ENCODE measurements around the gene TTC7B.

The TTC7B gene

DNA sequence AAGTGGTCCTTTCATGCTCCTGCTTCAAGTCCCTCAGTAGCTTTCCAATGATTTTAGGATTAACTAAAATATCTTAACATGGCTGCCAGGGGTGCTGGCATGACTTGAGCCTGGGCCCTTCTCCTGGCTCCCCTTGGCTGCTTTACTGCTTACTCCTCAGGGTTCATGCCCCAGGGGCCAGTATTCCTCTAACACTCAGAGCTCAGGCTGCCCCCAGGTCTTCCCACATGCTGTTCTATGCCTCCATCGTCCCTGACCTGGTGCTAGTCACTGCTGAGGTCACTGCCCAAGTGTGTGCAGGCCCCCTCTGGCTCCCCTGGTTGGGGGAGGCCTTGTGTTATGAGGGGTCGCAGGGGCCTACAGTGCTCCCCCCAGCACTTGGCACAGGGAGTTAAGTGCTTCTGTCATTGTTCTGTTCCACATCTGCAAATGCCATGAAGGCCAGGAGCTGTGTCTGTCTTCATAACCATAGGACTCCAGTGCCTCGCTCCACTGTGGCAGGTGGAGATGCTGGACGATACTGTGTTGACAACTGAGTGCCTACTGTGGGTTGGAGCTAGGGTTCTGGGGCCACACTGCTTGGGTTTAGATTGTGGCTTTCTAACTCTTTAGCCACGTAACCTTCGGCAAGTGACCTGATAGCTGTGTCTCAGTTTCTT is 228.8 kb downstream of the TTC7B start:
- DNase-seq: no peak

DNA sequence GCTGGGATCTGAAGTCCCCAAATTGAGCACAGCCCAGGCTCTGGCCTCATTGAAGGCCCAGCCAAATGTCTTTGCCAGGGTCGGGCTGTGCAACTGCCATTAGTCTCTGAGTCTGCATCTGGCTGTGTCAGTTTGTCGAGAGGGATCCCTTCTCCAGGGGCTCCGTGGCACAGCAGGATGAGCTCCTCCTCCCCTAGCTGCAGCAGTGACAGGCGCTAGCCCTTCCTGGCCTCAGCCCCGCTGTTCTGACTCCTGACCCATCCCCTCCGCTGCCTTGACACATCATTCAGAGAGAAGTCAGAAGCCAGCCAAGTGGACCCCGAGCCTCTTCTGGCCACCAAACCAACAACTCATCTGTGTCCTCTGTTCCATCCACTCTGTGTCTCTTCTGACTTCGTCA is 231.1 kb downstream of the TTC7B start:
- no peak for DNase-seq

DNA sequence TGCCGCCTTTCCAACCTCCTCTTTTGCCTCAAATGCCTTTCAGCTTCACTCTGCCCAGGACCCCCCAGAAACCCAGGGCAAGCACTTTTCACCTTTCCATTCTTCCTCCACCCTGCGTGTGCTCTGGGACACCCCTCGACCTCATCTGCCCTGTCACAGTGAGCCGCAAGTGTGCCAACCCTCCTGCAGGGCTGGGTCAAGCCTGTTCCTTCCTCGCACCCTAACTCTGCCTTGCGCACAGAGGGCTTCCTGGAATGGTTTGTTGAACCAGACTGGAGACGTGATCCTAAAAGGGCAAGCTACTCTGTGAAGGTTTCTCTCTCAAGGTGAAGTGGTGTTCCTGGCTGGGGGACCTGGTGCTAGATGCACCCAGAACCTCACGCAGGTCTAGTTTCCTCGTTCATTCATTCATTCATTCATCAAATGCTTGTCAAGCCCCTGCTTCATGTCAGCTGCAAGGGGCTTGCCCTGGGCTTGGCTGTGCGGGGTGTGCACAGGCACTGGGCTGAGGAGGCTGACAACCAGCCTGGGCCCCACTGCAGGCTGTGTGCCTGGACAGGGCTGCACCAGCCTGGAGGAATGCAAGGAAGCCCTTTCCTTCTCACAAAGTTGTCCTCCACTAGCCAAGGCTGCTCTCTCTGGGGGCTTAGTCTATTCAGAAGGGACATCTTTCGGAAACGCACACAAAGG is 232.2 kb downstream of the TTC7B start:
- DNase-seq: no peak

DNA sequence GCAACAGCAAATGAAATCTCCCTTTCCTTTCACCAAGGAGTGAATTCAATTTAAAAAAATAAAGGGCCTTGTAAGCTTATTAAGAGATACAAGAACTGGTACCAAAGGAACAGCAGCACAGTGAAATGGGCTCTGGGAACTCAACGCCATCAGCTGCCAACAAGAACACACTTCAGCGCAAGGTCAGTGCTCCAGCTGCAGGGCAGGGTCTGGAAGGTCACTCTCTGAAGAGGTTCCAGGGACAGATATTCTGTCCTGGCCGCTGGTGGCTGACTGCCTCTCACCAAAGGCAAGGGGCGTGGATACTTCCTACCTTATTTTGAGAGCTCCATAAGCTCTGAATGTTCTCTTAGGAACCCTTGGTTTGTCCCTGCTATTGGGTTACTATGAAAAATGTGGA is 232.8 kb downstream of the TTC7B start:
- no peak for DNase-seq

DNA sequence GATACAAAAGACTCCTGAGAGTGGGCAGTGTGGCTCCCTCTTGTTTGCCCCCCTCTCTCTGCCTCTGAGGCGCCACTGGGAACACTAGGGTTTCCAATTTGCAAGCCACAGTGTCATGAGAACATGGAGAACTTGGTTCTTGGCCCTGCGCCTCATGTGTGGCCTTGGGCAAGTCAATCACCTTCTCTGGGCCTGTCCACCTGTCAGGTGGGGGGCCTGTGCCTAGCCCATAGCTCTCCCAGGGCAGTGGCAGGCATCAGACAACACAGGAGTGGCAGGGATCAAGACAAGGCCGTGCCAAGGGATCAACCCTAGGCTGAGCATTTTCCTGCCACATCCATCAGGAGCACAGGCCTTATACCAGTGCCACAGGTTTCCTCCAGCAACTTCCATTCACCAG is 234.1 kb downstream of the TTC7B start:
- DNase-seq: no peak

DNA sequence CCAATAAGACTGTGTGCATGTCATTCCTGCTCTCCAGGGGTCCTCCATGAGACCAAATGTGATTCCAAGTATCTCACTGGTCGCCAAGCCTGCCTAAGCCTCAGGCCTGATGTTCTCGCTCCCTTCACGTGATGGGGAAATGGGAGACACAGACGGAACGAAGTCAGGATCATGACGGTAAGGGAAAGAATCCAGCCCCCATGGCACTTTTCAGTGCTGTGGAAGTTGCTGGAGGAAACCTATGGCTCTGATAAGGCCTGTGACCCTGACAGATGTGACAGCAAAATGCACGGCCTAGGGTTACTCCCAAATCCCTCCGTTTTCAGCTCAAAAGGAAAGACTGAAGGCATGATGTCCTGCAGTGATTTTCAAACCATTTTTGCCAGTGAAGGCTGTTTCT is 234.5 kb downstream of the TTC7B start:
- DNase-seq: no peak

DNA sequence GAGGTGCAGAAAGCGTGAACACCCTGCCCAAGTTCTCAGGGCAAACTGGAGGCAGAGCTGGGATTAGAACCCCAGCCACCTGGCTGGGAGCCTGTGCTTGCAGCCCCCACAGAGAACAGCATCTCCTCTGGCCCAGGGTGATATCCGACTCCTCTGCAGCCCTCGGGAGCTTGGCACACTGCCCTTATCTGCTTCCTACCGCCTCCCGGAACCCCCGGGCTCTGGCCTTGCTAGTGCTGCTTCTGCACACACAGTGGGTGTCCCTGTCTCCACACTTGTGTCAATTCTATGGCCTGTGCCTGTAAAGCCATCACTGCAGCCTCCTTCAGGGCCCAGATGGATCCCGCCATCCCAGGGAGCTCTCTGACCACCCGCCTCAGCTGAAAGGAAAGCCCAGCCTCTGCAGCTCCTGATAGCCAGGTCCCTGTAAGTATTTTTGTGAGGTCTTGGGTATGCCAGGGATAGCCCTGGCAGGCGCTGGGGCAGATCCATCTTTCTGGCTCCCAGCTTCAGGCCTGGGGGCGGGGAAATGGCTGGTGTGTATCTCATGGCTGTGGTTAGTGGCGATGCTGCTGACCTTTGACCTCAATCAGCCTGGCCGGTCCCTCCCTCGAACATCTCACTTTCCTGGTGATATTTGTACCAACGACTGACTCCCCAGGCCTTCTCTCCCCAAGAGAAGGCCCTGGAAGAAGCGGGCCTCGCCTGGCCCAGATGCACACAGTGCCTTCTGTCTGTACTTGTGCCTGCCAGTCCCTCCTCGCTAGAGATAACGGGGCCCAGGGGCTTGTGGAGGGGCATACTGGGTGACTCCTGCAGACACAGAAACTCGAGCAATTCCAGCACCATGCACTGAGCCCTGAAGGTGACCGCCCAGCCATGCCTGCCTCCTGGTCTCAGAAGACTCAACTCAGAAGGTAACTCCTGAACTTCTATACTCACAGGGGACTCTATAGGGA is 235.6 kb downstream of the TTC7B start:
- no peak for DNase-seq

DNA sequence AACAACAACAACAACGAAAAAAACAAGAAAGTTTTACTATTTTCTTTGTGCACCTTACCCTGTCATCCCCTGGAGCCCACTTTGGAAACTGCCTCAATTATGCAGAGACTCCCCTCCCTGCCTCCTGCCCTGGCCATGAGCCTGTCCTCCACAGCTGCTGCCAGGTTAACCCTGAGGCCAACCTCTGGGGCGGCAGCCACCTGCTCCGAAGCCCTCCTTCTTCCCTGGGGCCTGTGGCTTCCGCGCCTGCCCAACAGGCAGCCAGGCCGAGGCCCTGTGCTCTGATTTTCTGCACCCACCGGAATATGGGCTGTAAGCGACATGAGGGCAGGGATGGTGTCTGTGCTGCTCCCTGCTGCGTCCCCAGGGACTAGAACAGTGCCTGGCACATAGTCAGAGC is 236.4 kb downstream of the TTC7B start:
- DNase-seq: no peak

DNA sequence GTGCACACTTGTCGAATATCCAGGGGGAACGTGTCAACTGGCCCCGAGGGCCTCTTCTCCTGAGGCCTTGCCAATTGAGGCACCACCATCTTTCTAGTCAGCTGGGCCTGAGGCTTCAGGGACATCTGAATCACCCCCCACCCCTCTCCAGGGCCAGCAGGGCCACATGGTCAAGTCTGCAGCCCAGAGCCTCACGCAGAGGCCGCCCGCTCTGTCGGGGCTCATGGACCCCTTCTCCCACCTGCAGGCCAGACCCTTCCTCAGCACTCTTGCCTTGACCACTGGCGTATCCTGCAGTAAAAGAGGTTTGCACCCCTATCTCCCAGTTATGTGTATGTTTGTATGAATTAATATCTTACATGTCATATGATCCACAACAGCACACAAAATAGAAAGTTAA is 237.1 kb downstream of the TTC7B start:
- no peak for DNase-seq

DNA sequence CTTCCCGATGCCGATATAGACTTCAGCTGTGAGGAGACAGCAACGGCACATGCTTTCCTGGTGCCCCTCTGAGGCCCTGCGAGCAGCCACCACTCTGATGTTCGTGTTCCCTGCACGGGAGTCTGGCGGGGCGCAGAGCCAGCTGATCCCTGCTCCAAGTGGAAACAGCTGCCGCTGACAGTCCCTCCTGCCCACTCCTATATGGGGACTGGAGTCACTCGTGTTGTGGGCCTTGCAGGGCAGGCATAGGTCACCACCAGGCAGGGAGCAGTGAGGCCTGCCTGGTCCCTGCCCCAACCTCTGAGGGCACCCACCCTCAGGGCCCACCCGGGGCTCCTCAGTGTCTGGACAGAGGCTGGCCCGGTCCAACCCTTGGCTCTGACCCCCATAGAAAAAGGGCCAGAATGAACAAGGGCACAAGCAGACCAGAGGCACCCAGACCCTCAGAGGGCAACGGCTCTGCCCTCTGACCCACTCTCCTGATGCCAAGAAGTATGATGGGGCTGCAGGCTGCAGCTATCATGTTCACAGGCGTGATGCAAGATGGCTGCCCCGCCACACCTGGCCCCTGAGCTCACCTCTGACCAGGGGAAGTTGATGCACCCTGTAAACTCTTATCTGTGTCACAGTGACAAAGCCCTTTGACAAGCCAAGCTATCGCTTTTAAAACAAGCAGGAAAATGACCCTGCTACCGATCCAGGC is 237.8 kb downstream of the TTC7B start:
- DNase-seq: no peak

DNA sequence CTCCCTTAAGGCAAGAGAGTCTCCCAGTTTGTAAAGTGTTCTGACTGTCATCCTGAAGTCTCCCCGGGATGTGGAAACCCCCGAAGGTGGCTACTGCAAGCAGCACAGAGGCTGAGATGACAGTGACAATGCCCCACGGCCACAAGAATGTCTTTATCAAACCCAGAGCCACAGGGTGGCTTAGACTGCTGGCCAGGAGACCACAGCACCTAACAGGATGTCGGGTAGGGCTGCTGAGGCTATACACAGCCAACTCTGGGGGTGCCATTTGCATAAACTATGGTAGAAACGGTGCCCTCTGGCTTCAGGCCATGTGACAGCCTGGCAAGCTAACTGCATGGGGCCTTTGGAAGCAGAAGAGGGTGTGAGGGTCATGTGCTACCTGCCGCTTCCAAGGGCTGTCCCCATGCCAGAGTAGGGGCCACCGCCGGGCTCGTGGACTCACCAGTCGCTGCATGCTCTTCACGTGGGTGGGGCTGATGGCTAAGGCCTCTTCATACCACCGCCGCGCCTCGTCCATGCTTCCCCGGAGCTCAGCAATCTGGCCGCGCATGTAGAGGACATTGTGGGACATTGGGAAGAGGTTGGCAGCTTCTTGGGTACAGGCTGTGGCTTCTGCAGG is 238.5 kb downstream of the TTC7B start:
- no peak for DNase-seq

DNA sequence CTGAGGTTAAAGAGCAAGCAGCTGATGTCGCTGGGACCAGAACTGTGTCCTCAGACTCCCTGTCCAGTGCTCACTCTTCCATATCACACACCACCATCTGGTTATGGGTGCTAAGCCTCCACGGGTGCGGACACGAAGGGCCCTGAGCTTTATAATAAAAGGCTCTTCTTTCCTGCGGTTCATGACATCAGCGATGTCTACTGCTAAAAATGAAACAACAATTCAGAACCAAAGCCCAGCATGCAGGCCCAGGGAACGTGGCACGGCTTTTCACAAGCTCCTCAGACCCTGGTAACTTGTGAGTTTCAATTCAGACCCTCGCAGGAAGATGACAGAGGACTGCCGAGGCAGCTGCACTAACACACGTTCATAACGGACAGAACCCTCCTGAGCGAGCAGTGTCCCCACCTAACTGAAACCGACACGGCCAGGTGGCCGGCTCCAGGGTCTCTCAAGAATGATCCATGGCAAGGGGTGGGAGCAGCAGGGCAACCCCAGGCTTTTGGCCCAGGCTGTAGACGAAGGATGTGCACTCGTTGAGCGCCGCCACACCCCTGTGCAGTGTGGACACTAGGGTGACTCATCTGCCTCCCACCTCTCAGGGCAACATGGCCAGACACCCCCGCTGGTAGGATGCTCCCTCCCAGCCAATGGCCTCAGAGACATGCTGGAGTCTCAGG is 239.1 kb downstream of the TTC7B start:
- no peak for DNase-seq

DNA sequence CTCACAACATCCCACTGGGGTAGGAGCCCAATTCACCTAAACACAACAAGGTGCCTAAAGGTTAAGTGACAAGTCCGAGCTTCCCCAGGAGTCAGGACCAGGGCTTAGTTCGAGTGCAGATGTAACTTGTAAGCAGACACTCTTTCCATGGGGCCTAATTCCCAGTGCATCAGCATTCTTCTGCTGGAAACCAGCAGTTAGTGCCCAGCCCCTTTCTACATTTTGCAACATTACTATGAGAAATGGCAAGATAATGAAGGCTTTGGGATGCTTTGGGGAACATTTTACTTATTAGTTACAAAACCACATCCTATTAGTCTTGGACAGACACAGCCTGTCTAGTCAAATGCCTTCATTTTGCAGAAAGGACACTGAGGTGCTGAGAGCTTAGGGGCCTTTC is 239.6 kb downstream of the TTC7B start:
- DNase-seq: no peak

DNA sequence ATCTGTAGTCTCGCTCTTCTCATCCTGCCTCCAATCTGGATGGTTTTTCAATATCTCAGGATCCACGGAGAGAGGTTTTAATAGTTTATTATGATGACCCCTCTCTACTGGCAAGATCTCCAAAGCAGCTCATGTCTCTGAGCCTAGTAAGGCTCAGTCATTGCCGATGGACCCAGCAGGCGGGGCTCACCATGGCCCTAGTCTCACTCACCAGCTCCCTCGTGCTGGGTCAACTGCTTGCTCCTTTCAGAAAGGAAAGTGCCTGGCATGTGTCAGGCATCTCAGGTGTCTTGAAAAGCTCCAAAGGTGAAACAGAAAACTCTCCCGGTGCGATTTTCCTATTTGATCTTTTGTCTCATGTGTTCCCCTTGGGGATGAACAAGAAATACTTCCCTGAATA is 240.4 kb downstream of the TTC7B start:
- DNase-seq: no peak

DNA sequence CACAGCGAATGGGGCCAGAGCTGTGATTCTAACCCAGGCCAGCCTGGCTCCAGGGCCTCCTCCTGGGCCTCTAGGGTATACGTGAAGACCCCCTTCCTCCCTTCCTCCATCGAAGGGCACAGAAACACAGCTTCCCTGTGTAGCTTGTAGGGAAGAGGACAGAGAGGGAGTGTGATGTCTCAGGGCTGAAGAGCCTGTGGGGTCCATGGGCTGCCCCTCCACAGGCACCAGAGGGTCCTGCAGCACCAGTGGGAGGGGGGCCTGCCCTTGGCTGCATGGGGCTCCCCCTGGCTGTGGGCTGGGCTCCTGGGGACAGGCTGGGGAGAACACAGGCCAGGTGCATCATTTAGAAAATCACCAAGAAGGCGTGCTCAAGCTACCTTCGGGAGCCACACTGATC is 240.9 kb downstream of the TTC7B start:
- no peak for DNase-seq

DNA sequence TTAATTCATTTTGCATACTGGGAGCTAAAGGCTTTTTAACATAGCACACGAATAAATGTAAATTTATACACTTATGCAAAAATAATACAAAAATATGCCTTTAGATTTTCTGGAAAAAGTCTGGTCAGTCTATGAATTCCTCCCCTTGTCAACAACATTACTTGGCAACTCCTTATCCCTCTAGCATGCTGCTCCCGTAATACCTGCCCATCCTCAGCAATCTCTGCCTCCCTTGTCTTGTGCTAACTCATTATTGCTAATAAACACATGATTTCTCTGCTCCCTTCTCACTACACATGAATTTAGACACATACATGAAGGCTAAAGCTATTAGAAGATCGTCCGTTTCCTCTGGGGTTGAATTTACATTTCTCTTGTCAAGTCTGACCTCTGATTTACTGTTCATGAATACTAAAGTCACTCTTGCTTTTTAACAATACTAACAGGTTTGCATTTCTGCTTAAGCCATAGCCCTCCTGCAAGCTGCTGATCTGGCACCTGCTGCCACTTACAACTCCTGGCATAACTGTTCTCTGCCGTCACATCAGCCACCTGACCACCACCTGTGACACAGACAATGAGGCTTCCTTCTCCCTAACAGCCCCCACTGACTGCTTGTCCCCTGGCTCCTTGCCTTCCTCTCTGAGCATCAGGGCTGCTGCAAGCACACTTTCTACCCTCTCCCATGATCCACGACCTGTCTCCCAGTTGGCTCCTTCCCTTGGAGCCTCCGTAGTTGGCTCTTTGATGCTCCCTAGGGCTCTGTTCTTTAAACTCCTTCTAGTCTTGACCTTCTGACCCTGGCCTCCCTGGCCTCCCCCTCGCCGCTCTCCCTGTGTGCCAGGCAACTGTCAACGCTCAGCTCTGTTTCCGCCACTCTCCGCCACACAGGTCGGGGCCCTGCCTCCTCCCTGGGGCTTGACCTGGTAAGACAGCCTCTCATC is 241.8 kb downstream of the TTC7B start:
- DNase-seq: no peak

DNA sequence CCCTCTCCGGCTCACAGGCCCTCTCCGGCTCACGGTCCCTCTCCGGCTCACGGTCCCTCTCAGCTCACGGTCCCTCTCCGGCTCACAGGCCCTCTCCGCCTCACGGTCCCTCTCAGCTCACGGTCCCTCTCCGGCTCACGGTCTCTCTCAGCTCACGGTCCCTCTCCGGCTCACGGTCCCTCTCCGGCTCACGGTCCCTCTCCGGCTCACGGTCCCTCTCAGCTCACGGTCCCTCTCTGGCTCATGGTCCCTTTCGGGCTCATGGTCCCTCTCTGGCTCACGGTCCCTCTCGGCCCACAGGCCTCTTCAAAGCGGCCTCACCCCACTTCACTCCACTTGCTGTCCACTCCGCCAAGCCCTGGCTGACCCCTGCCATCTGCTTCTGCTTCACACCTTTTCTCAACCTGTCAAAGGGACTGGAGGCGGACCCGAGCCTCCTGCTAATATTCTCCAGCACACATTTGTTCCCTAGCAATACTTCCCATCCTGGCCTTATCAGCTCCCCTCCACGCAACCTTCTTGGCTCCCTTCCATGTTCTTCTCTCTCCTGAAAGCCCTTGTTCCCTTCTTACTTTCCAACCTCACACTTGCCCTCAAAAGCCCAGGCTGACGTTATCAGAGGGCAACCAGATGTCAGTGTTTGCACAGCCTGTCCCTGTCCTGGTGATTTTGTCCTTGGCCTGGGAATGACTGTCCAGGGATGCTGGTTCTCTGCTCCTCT is 242.7 kb downstream of the TTC7B start:
- DNase-seq: peak; percentile 91

DNA sequence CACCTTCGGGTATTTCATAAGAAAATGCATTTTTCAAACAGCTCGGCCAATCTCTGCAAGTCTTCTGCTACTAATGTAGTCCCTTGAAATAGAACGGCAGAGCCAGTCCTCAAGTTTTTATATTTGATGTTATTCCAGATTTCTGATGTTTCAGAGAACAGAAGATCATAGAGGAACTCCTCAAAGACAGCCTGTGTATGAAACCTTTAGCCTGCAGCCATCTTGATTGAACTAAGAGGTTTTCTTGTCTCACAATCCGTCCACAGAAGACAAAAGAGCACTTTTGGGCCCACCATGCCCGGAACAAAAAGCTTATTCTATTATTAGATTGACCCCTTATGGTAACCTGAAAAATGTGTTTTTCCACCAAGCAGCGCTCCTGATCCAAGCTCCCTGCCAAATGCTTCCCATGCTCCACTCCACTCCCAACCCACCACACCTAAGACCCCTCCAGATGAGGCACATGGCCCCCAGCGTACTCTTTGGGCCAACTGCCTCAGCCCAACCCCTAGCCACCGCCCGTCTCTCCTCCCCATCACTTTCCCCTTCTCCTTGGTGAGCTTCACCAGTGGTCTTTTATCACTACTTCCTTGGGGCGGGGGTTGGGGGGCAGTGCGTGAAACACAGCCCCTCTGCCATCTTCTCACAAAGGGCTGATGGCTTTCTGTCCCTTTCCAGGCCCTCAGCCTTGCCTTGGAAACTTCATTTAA is 243.6 kb downstream of the TTC7B start:
- no peak for DNase-seq

DNA sequence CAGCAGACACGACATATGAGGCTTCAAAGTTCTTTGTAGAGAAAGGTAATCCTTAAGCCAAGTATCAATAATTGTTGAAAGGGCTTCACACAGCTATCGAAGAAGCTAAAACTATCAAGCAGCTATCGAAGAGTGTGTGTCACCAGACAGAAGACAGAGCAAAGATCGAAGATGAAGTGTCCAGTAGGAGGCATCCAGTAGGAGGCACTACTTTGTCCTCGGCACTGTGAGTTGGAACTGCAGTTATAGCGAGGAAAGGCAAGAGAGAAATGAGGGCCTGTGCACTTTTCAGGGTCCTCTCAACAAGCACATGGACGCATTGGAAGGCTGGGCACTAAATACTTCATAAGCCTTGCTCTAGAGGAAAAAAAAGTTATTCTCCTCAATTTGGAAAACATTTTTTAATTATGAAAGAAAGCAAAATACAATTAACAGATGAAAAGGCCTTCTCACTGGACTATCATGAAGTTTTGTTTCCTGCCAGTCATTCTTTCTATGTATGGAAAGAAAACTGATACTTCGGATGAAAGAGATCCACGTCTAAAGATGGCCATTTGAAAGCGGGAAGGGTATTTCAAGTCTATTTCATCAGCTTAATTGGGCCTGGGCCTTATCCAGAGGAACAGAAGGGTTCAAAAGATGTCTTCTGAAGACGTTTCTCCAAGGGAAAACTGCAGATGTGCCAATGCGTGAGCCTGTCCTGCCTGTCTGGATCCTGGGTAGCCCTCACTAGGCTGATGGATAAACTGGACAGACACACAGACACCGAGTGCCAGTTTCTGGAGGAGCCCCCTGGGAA is 244.9 kb downstream of the TTC7B start:
- no peak for DNase-seq

All from hematopoietic multipotent progenitor cell treated with erythropoietin and hydrocortisone succinate and interleukin-3 and kit ligand, for 8 days (in vitro differentiated cells).